Ecto neural progenitor cell (in vitro differentiated cells): ENCODE measurements around the gene SLC16A2.

Experiments
- DNase-seq: peaks from one replicate; pipeline ENCODE4 v3.0.0-alpha.2; 2018; ENCODE audit warnings: low spot score

SLC16A2 gene

DNA sequence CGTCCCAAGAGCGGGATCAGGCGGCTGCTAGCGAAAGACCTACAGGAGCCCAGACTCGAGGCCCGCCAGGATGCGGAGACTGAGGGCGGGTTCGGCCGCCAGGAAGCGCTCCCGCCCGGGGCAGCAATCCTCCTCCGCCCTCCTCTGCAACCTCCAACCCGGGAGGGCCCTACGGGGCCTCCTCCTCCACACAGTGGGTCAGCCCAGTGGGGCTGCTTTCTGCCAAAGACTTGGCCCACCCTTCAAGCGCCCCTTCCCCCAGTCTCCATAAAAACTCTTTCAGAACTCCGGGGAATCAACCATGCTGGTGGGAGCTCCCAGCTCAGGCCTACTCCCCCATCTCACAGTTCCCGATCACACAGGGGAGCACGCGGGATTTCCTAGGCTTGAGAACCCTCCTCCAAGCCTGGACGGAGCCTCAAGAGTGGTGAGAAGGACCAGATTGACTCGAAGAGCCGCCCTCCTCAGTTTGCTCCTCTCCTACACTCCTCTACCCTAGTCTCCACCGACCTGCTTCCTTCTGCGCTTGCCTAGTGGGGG is 115.6 kb downstream of the SLC16A2 start:
- DNase-seq = no peak

- DNase-seq = no peak
Observed at GRCh38 chrX:74540635-74541249, 119.4 kb downstream of the SLC16A2 start.

DNA sequence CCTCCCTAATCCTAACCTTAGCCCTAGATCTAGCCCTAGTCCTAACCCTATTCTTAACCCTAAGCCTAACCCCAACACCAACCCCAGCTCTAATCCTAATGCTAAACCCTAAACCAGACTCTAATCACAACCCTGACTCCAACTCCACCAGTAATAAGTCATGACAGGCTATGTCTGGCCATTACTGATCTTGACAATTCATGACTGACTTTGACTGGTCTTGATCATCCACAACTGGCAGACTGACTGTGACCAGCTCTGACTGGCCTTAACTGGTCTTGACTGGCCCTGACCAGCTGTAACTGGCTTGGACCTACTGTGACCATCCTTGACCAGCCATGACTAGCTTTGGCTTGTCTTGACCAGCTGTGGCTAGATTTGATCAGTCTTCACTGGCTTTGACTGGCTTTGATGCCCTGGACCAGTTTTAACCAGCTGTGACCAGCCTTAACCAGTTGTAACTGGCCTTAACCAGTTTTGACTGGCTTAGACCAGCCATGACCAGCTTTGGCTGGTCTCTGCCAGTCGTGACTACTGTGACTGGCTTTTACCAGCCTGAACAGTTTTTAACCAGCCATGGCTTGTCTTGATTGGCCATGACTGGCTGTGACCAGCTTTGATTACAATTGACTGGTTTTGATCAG is 124.7 kb downstream of the SLC16A2 start:
- no peak for DNase-seq

GRCh38 chrX:74546984-74547383 is 125.7 kb downstream of the SLC16A2 start:
- DNase-seq = no peak

DNA sequence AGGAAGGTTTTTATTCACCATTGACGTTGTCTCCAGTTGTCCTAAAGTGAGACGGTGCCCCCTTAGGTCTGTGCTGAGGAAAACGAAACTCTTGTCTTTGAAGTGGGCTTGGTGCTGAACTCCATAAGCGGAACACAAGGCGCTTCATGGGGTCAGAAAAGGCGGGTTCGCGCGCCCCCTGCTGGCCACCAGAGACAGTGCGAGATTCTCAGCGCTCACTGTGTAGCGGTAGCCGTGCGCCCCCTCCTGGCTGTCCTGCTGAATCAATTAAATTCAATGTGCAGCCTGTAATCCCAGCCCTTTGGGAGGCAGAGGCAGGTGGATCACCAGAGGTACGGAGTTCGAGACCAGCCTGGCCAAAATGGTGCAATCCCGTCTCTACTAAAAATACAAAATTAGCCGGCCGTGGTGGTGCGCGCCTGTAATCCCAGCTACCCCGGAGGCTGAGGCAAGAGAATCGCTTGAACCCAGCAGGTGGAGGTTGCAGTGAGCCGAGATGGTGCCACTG is 129.1 kb downstream of the SLC16A2 start:
- DNase-seq = peak; percentile 87

- no peak for DNase-seq
Observed at GRCh38 chrX:74551934-74552333, 130.6 kb downstream of the SLC16A2 start.

DNA sequence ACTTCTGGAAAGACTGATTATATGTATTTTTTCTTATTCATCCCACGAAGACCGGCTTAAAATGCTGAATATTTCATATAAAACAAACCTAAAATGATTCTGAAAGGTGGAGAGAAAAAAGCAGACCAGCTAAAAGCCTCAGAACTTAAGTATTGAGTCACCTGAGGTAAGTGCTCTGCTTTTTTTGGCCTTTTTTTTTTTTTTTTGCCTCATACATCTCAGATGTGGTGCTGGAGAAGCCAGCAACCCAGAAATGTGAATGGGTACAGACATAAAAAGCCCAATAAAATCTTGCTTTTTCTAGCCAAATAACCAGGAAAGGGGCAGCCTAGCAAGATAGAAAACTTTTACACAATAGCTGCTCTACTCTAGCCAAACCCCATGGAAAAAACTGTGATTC is 136.1 kb downstream of the SLC16A2 start:
- DNase-seq = no peak

DNA sequence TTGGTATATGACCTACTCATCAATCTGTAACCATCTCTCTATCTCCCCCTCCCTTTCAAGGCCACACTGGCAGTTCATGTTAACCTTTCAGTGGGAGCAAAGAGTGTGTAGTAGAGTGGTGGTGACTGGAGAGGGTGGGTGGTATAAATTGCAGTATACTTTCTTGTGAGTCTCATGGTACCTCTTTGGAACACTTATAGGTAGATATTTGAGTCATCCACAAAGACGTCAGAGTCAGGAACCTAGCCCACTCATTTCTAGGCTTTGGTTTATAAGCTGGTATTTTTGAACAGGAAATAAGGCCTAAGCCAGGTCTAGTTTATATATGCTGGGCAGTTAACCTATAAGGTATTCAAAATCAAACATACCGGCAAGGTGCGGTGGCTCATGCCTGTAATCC is 156.8 kb downstream of the SLC16A2 start:
- DNase-seq = no peak

- no peak for DNase-seq
Observed at GRCh38 chrX:74579597-74580198, 158.4 kb downstream of the SLC16A2 start.
